GM12864 (cell line): Measurements from ENCODE around the gene CRYAA.

ENCODE experiments used
- DNase-seq: peaks from one replicate; pipeline ENCODE4 v3.0.0-alpha.2; 2011; ENCODE audit warnings: low read depth
- H3K4me3 ChIP-seq: 2 replicates; pipeline ENCODE4 v1.5.1; 2011; ENCODE audit warnings: mild to moderate bottlenecking, low read depth, low read length, control low read depth
- TF ChIP-seq, protein P1 (sequence below): IDR thresholded peaks from 2 replicates; pipeline ENCODE4 v1.5.1; 2011; ENCODE audit warnings: low read depth, mild to moderate bottlenecking, moderate library complexity, low read length, control low read depth, inconsistent platforms; ENCODE audit errors: missing control alignments

Gene CRYAA

GRCh38 chr21:43210454-43211071 lies 41.8 kb downstream of the CRYAA start:
- TF ChIP-seq, protein P1, sequence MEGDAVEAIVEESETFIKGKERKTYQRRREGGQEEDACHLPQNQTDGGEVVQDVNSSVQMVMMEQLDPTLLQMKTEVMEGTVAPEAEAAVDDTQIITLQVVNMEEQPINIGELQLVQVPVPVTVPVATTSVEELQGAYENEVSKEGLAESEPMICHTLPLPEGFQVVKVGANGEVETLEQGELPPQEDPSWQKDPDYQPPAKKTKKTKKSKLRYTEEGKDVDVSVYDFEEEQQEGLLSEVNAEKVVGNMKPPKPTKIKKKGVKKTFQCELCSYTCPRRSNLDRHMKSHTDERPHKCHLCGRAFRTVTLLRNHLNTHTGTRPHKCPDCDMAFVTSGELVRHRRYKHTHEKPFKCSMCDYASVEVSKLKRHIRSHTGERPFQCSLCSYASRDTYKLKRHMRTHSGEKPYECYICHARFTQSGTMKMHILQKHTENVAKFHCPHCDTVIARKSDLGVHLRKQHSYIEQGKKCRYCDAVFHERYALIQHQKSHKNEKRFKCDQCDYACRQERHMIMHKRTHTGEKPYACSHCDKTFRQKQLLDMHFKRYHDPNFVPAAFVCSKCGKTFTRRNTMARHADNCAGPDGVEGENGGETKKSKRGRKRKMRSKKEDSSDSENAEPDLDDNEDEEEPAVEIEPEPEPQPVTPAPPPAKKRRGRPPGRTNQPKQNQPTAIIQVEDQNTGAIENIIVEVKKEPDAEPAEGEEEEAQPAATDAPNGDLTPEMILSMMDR: no peak
- DNase-seq: no peak
- no peak overlapping the region for H3K4me3 ChIP-seq

DNA sequence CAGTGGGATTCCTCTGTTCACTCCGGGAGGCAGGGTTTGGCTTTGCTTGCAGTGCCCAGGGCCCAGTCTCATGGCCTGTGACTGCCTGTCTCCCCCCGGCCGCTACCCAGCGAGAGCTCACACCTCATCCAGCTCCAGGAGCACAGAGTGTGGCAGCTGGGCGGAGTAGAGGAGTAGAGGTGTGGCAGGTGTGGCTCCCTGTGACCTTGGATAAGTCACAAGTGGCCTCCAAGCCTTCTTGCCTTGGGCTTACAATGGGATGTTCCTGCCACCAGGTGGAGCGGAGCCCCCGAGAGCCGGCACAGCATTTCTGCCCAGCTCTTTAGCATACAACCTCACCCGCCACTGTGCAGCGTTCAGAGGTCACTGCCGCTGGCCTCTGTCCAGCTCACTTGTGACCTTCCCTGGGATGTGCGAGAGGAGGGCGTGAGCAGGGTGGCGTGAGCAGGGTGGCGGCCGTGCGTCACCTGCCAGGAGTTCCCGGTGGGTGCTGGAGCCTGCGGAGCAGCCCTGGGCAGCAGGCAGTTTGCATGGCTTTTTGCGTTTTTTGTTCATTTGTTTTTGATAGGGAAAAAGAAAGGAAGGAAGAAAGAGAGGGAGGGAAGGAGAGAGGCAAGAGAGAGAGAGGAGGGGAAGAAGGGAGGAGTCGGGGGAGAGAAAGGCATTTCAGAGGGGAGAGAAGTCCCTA lies 42.4 kb downstream of the CRYAA start:
- no peak overlapping the region for H3K4me3 ChIP-seq
- no peak for DNase-seq
- TF ChIP-seq, protein P1: no peak

DNA sequence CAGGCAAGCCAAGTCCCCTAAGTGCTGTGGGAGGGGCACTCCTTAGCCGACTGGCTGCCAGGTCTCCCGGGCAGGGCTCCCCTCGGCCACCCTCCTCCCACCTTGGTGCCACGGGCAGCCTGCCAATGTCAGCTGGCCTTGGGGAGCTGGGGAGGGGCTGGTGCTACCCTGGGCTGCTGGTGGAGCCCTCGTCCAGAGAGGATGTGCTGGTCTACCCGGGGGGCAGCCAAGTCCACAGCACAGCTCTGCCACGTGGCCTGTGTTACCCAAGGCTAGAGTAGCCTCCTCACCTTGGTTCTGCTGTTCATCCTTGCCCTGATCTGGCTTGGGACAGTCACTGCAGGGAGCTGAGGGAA lies 42.9 kb downstream of the CRYAA start:
- H3K4me3 ChIP-seq: no peak overlapping the region
- DNase-seq: no peak
- TF ChIP-seq, protein P1: no peak
